ENCODE measurements around the gene COL4A1.

Gene COL4A1

GRCh38 chr13:110279684-110280083, 27.3 kb downstream of the COL4A1 start:
- H3K9me3 ChIP-seq (ENCODE audit: control insufficient read depth, insufficient read depth, low read length), result no peaks in the 10 kb centered on the region
- H3K36me3 ChIP-seq (ENCODE audit: insufficient read depth, low read length), result no peaks in the 10 kb centered on the region
- no peaks in the 10 kb centered on the region; the same call in 1 of the 2 replicates for H3K4me1 ChIP-seq (ENCODE audit: insufficient read depth, low read length)
- no peak overlapping the region for H3K9ac ChIP-seq (ENCODE audit: low read depth, low read length)

GRCh38 chr13:110278859-110279258, 28.1 kb downstream of the COL4A1 start:
- H3K4me1 ChIP-seq (ENCODE audit: insufficient read depth, low read length), result no peaks in the 10 kb centered on the region; the same call in 1 of the 2 replicates
- no peaks in the 10 kb centered on the region for H3K9me3 ChIP-seq (ENCODE audit: control insufficient read depth, insufficient read depth, low read length)
- H3K36me3 ChIP-seq (ENCODE audit: insufficient read depth, low read length), result no peaks in the 10 kb centered on the region
- H3K9ac ChIP-seq (ENCODE audit: low read depth, low read length), result no peak overlapping the region

- no peak overlapping the region for H3K9ac ChIP-seq (ENCODE audit: low read depth, low read length)
- no peaks in the 10 kb centered on the region for H3K36me3 ChIP-seq (ENCODE audit: insufficient read depth, low read length)
- H3K9me3 ChIP-seq (ENCODE audit: control insufficient read depth, insufficient read depth, low read length), result no peaks in the 10 kb centered on the region
- H3K4me1 ChIP-seq (ENCODE audit: insufficient read depth, low read length), result no peaks in the 10 kb centered on the region; the same call in 1 of the 2 replicates
These were observed 29.5 kb downstream of the COL4A1 start for GRCh38 chr13:110277357-110277975.

- no peaks in the 10 kb centered on the region; the same call in 1 of the 2 replicates for H3K4me1 ChIP-seq (ENCODE audit: insufficient read depth, low read length)
- no peaks in the 10 kb centered on the region for H3K9me3 ChIP-seq (ENCODE audit: control insufficient read depth, insufficient read depth, low read length)
- H3K36me3 ChIP-seq (ENCODE audit: insufficient read depth, low read length), result no peaks in the 10 kb centered on the region
- H3K9ac ChIP-seq (ENCODE audit: low read depth, low read length), result no peak overlapping the region
These were observed 30.4 kb downstream of the COL4A1 start for GRCh38 chr13:110276553-110276950.

GRCh38 chr13:110275931-110276552, 30.9 kb downstream of the COL4A1 start:
- no peak overlapping the region for H3K9ac ChIP-seq (ENCODE audit: low read depth, low read length)
- no peaks in the 10 kb centered on the region for H3K36me3 ChIP-seq (ENCODE audit: insufficient read depth, low read length)
- H3K9me3 ChIP-seq (ENCODE audit: control insufficient read depth, insufficient read depth, low read length), result no peaks in the 10 kb centered on the region
- H3K4me1 ChIP-seq (ENCODE audit: insufficient read depth, low read length), result no peaks in the 10 kb centered on the region; the same call in 1 of the 2 replicates

- Histone ChIP-seq H3K9ac (ENCODE audit: low read depth, low read length) (no peak overlapping the region), H3K36me3 (ENCODE audit: insufficient read depth, low read length) (no peaks in the 10 kb centered on the region), H3K4me1 (ENCODE audit: insufficient read depth, low read length) (no peaks in the 10 kb centered on the region; the same call in 1 of the 2 replicates), H3K9me3 (ENCODE audit: control insufficient read depth, insufficient read depth, low read length) (no peaks in the 10 kb centered on the region)
These were observed 32.3 kb downstream of the COL4A1 start for GRCh38 chr13:110274687-110275086.

- no peaks in the 10 kb centered on the region for H3K36me3 ChIP-seq (ENCODE audit: insufficient read depth, low read length)
- H3K4me1 ChIP-seq (ENCODE audit: insufficient read depth, low read length), result no peaks in the 10 kb centered on the region; the same call in 1 of the 2 replicates
- no peak overlapping the region for H3K9ac ChIP-seq (ENCODE audit: low read depth, low read length)
- no peaks in the 10 kb centered on the region for H3K9me3 ChIP-seq (ENCODE audit: control insufficient read depth, insufficient read depth, low read length)
These were observed 33.7 kb downstream of the COL4A1 start for GRCh38 chr13:110273254-110273653.

- Histone ChIP-seq H3K36me3 (ENCODE audit: insufficient read depth, low read length) (no peaks in the 10 kb centered on the region), H3K9me3 (ENCODE audit: control insufficient read depth, insufficient read depth, low read length) (no peaks in the 10 kb centered on the region), H3K9ac (ENCODE audit: low read depth, low read length) (no peak overlapping the region), H3K4me1 (ENCODE audit: insufficient read depth, low read length) (no peaks in the 10 kb centered on the region; the same call in 1 of the 2 replicates)
These were observed 34.3 kb downstream of the COL4A1 start for GRCh38 chr13:110272651-110273050.

GRCh38 chr13:110272227-110272626, 34.7 kb downstream of the COL4A1 start:
- no peak overlapping the region for H3K9ac ChIP-seq (ENCODE audit: low read depth, low read length)
- no peaks in the 10 kb centered on the region for H3K36me3 ChIP-seq (ENCODE audit: insufficient read depth, low read length)
- no peaks in the 10 kb centered on the region for H3K9me3 ChIP-seq (ENCODE audit: control insufficient read depth, insufficient read depth, low read length)
- no peaks in the 10 kb centered on the region; the same call in 1 of the 2 replicates for H3K4me1 ChIP-seq (ENCODE audit: insufficient read depth, low read length)

GRCh38 chr13:110271313-110271712, 35.6 kb downstream of the COL4A1 start:
- H3K4me1 ChIP-seq (ENCODE audit: insufficient read depth, low read length), result peaks cover 8% of the 10 kb centered on the region
- H3K9ac ChIP-seq (ENCODE audit: low read depth, low read length), result no peak overlapping the region
- H3K36me3 ChIP-seq (ENCODE audit: insufficient read depth, low read length), result no peaks in the 10 kb centered on the region
- no peaks in the 10 kb centered on the region for H3K9me3 ChIP-seq (ENCODE audit: control insufficient read depth, insufficient read depth, low read length)

GRCh38 chr13:110270507-110270906, 36.5 kb downstream of the COL4A1 start:
- Histone ChIP-seq H3K4me1 (ENCODE audit: insufficient read depth, low read length) (peaks cover 10% of the 10 kb centered on the region), H3K9me3 (ENCODE audit: control insufficient read depth, insufficient read depth, low read length) (no peaks in the 10 kb centered on the region), H3K9ac (ENCODE audit: low read depth, low read length) (no peak overlapping the region), H3K36me3 (ENCODE audit: insufficient read depth, low read length) (no peaks in the 10 kb centered on the region)

- H3K9me3 ChIP-seq (ENCODE audit: control insufficient read depth, insufficient read depth, low read length), result no peaks in the 10 kb centered on the region
- no peaks in the 10 kb centered on the region for H3K36me3 ChIP-seq (ENCODE audit: insufficient read depth, low read length)
- no peak overlapping the region for H3K9ac ChIP-seq (ENCODE audit: low read depth, low read length)
- peaks cover 19% of the 10 kb centered on the region for H3K4me1 ChIP-seq (ENCODE audit: insufficient read depth, low read length)
These were observed 37.3 kb downstream of the COL4A1 start for GRCh38 chr13:110269509-110270185.

GRCh38 chr13:110268576-110269185, 38.3 kb downstream of the COL4A1 start:
- Histone ChIP-seq H3K9me3 (ENCODE audit: control insufficient read depth, insufficient read depth, low read length) (no peaks in the 10 kb centered on the region), H3K36me3 (ENCODE audit: insufficient read depth, low read length) (no peaks in the 10 kb centered on the region), H3K4me1 (ENCODE audit: insufficient read depth, low read length) (peaks cover 27% of the 10 kb centered on the region), H3K9ac (ENCODE audit: low read depth, low read length) (no peak overlapping the region)

- Histone ChIP-seq H3K9me3 (ENCODE audit: control insufficient read depth, insufficient read depth, low read length) (no peaks in the 10 kb centered on the region), H3K4me1 (ENCODE audit: insufficient read depth, low read length) (peaks cover 27% of the 10 kb centered on the region), H3K36me3 (ENCODE audit: insufficient read depth, low read length) (no peaks in the 10 kb centered on the region), H3K9ac (ENCODE audit: low read depth, low read length) (no peak overlapping the region)
These were observed 38.9 kb downstream of the COL4A1 start for GRCh38 chr13:110268061-110268460.
